GM19468 (cell line): ENCODE measurements around the gene ITM2A.

Experiments
- ATAC-seq: cut with Tn5 transposase; IDR thresholded peaks from one replicate; pipeline ENCODE4 v1.9.1; 2021; ENCODE audit warnings: mild to moderate bottlenecking, moderate library complexity, moderate number of reproducible peaks; ENCODE audit not compliant: unreplicated experiment; ENCODE audit errors: extremely low read depth

ITM2A gene

GRCh38 chrX:79325263-79325958, 41.7 kb downstream of the ITM2A start:
- ATAC-seq, result no peak
